Stimulated activated CD8-positive, alpha-beta memory T cell treated with anti-CD3 and anti-CD28 coated beads, Interleukin-2, amount 100 ng/mL, for 1 hour (primary cell): ENCODE data around the gene FRAS1.
"Not testable (repeated sequence)": the region's sequence is repeated elsewhere in the genome, so short reads cannot be mapped to it uniquely, and the experiment has no call there.

Experiments used
- DNase-seq, 2 donors: peaks; one replicate each; pipeline ENCODE4 v3.0.0-alpha.2; 2020; ENCODE audit warnings: low read depth in 2 of 2

FRAS1 gene, protein sequence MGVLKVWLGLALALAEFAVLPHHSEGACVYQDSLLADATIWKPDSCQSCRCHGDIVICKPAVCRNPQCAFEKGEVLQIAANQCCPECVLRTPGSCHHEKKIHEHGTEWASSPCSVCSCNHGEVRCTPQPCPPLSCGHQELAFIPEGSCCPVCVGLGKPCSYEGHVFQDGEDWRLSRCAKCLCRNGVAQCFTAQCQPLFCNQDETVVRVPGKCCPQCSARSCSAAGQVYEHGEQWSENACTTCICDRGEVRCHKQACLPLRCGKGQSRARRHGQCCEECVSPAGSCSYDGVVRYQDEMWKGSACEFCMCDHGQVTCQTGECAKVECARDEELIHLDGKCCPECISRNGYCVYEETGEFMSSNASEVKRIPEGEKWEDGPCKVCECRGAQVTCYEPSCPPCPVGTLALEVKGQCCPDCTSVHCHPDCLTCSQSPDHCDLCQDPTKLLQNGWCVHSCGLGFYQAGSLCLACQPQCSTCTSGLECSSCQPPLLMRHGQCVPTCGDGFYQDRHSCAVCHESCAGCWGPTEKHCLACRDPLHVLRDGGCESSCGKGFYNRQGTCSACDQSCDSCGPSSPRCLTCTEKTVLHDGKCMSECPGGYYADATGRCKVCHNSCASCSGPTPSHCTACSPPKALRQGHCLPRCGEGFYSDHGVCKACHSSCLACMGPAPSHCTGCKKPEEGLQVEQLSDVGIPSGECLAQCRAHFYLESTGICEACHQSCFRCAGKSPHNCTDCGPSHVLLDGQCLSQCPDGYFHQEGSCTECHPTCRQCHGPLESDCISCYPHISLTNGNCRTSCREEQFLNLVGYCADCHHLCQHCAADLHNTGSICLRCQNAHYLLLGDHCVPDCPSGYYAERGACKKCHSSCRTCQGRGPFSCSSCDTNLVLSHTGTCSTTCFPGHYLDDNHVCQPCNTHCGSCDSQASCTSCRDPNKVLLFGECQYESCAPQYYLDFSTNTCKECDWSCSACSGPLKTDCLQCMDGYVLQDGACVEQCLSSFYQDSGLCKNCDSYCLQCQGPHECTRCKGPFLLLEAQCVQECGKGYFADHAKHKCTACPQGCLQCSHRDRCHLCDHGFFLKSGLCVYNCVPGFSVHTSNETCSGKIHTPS (N-terminal part only)

DNA sequence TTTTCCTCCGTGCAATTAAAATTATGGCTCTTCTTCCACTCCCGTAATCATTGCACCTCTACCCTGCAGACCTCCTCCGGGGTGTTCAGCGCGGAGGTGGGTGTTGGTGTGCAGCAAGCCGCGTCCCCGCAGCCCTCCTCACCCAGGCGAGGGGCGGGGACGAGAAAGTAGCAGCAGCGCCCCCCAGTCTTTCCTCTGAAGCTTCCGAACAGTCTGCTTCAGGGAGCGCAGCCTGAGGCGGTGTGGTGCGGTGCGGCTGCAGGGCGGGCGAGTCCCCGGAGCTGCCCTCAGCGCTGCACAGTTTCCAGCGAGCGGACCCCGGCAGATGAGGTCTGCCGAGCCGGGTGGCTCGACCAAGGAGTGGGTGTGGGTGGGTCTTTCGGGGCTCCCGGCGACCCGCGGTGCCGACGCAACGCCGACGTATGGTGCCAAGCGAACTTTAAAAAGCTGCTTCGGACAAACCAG is at the start of gene FRAS1:
Gene FRAS1 (plus strand): TSS at position 189 of the 465 bp plus-strand sequence. CDS start 687 bp downstream, outside the sequence.
- DNase-seq = no peak

DNA sequence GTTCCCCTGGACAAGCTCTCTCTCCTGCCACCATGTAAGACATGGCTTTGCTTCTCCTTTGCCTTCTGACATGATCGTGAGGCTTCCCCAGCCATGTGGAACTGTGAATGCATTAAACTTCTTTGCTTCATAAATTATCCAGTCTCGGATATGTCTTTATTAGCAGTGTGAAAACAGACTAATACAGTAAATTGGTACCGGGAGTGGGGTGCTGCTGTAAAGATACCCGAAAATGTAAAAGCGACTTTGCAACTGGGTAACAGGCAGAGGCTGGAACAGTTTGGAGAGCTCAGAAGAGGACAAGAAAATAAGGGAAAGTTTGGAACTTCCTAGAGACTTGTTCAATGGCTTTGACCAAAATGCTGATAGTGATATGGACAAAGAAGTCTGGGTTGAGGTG is 46.1 kb upstream of the FRAS1 start:
- not testable (repeated sequence) for DNase-seq

GRCh38 chr4:78014889-78015886 is 41.9 kb upstream of the FRAS1 start:
- no peak for DNase-seq

- no peak for DNase-seq
Observed at GRCh38 chr4:78018271-78019049, 38.7 kb upstream of the FRAS1 start.

DNA sequence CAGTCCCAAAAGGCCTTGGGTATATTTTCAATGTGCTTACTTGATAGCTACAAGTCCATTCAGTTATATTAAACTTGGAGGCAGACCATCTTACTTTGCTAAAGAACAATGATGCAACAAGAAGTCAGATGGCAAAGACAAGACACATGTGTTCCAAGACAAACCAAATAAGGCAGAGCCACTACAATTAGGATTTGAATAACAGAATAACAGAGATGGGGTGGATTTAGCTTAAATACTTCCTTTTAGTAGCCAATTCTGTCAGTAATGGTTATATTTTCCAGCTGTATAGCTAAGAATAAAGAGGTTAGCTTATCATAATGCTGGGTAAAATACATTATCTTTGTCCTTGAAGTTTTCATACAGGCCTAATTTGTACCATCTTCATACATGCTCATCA is 37.7 kb upstream of the FRAS1 start:
- no peak for DNase-seq

DNA sequence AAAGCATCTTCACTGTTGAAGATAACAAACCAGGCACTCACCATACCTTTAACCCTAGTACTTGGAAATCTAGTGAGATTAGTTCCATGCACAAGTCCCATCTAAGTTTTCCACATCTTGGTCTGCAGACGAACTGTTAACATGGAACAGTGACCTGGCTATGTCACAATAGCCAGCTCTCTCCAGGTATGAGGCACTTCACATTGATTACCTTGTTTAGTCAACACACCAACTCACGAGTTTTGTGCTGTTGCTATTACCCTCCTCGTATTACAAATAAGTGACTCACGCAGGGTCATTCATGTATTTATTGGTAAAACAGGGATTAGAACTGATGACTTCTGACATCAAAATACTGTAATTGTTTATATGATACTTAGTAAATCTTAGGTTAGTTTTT is 36.4 kb upstream of the FRAS1 start:
- DNase-seq = no peak

DNA sequence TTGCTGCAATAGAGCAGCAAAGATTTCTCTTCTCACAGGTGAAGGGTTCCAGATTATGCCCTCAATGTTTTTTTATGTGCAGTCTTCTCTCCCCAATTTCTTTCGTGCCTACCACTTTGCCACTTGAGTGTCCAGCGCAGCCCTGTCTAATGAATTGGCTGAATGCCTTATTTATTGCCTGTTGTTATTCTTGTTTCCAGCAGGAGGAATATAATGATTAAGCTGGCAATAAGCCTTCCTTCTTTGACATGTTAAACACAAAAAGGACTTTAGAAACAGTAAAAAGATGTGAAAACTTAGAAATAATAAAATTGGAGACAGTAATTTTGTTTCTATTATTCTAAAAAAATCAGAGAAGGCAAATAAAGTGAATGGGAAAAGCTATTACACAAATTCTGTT is 34.6 kb upstream of the FRAS1 start:
- no peak for DNase-seq

- no peak for DNase-seq
Observed at GRCh38 chr4:78024085-78024484, 33.0 kb upstream of the FRAS1 start.

DNA sequence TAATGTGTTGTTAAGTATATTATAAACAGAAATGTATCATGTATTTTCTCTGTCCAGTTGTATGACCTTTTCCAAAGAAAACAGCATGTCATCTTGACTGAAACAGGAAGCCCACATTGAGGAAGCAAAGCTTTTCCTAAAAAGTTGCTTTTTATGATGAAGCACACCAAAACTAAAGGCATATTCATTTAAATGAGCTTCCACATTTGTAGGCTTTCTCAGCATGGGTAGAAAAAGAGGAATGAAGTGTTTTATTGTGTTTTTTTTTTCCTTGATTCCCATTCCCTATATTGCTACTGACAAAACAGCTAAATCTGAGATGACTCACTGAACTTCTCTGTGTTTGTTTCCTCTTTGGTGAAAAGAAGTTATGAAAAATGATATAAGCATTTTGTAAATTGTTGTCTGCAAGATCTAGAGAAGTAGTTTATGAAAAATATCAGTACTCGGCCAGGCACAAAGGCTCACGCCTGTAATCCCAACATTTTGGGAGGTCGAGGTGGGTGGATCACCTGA is 32.5 kb upstream of the FRAS1 start:
- no peak for DNase-seq

- no peak for DNase-seq
Observed at GRCh38 chr4:78031417-78031950, 25.6 kb upstream of the FRAS1 start.

GRCh38 chr4:78032446-78032845 is 24.7 kb upstream of the FRAS1 start:
- DNase-seq = no peak

DNA sequence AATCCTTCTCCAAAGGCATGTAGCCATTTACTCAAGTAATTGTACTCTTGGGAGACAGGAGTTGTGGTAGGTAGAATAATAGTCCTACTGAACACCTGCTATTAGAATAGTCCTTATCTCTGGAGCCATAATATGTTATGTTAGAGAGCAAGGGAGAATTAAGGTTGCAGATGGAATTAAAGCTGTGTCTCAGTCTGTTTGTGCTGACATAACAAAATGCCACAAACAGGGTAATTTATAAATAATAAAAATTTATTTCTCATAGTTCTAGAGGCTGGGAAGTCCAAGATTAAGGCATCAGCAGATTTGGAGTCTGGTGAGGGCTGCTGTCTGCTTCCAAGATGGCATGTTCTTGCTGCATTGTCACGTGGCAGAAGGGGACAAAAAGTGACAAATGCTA is 24.2 kb upstream of the FRAS1 start:
- no peak for DNase-seq

DNA sequence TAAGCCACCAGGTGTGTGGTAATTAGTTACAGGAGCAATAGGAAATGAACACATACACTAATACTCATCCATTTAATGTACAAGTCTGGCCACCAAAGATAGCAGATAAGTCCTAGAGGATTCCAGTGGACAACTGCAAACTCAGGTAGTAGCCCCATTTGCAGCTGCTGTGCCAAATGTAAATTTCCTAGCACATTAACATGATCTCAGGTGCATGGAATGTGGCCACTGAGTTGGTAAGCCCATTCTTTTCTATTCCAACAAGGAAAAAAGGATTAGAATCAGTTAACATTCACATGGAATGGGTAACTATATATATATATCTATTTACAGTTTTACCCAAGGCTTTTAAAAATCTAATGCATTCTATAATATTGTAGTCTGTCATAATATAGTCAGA is 23.3 kb upstream of the FRAS1 start:
- DNase-seq = no peak

GRCh38 chr4:78038704-78039103 is 18.4 kb upstream of the FRAS1 start:
- no peak for DNase-seq

GRCh38 chr4:78039678-78040077 is 17.4 kb upstream of the FRAS1 start:
- no peak for DNase-seq

- no peak for DNase-seq
Observed at GRCh38 chr4:78040431-78040830, 16.7 kb upstream of the FRAS1 start.

DNA sequence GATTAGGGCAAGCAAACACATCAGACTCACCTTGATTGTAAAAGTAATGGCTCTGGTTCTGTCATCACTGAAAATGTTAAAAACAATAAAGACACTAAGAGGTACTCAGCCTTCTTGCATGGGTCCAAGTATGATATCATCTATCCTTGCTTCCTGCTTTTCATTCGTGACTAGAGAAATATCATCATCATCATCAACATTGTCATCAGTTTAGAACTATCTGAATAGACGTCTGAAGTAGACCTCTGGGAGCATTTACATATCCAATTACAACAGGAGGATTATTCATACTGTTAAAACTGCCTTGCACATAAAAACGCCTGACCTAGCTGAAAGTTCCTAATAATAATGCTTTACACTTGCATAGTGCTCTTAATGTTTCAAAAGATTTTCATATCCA is 9.8 kb upstream of the FRAS1 start:
- no peak for DNase-seq

- no peak for DNase-seq
Observed at GRCh38 chr4:78056265-78057129, 626 bp upstream of the FRAS1 start.
